ENCODE measurements around the gene IL9R. TPM values are rescaled to one million over a fixed set of nuclear protein-coding genes. Genes with fewer than 3 reads are reported as not detected.
"Not testable (repeated sequence)": the region's sequence is repeated elsewhere in the genome, so short reads cannot be mapped to it uniquely, and the experiment has no call there.

The IL9R gene
- total RNA-seq, 4 donors from 2014 or later, result 1.3 to 7.8 (median 2.0) TPM

DNA sequence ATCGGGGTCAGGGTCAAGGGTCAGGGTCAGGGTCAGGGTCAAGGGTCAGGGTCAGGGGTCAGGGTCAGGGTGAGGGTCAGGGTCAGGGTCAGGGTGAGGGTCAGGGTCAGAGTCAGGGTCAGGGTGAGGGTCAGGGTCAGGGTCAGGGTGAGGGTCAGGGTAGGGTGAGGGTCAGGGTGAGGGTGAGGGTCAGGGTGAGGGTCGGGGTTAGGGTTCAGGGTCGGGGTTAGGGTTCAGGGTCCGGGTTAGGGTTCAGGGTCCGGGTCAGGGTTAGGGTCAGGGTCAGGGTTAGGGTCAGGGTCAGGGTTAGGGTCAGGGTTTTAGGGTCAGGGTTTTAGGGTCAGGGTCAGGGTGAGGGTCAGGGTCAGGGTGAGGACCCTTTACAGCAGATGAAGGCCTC lies 22.4 kb downstream of the IL9R start:
- H3K4me3 ChIP-seq, H3K36me3 ChIP-seq, H3K27me3 ChIP-seq, H3K4me1 ChIP-seq, DNase-seq, H3K9me3 ChIP-seq, H3K27ac ChIP-seq: not testable (repeated sequence)

DNA sequence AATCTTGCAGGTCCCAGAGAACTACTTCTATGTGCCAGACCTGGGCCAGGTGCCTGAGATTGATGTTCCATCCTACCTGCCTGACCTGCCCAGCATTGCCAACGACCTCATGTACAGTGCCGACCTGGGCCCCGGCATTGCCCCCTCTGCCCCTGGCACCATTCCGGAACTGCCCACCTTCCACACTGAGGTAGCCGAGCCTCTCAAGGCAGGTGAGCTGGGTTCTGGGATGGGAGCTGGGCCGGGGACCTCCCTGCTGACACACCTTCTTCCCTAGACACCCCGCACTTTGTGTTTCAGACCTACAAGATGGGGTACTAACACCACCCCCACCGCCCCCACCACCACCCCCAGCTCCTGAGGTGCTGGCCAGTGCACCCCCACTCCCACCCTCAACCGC lies 25.5 kb downstream of the IL9R start:
- not testable (repeated sequence) for H3K4me3 ChIP-seq, H3K9me3 ChIP-seq, H3K27me3 ChIP-seq, H3K4me1 ChIP-seq, H3K36me3 ChIP-seq, H3K27ac ChIP-seq, DNase-seq

GRCh38 chrX:156024949-156025492 lies 27.5 kb downstream of the IL9R start:
- H3K4me3 ChIP-seq, result not testable (repeated sequence)

GRCh38 chrX:156028653-156029237 lies 31.2 kb downstream of the IL9R start:
- H3K27me3 ChIP-seq, H3K36me3 ChIP-seq, H3K9me3 ChIP-seq, H3K4me1 ChIP-seq, DNase-seq, H3K4me3 ChIP-seq, H3K27ac ChIP-seq: not testable (repeated sequence)

More at GRCh38 chrX:156024949-156025492, 27.5 kb downstream of the IL9R start:
- not testable (repeated sequence) for H3K27ac ChIP-seq, H3K36me3 ChIP-seq, H3K9me3 ChIP-seq, DNase-seq, H3K4me1 ChIP-seq, H3K27me3 ChIP-seq

GRCh38 chrX:156029296-156029695 lies 31.8 kb downstream of the IL9R start:
- H3K27me3 ChIP-seq, H3K4me1 ChIP-seq, DNase-seq, H3K4me3 ChIP-seq, H3K9me3 ChIP-seq, H3K27ac ChIP-seq, H3K36me3 ChIP-seq: not testable (repeated sequence)

DNA sequence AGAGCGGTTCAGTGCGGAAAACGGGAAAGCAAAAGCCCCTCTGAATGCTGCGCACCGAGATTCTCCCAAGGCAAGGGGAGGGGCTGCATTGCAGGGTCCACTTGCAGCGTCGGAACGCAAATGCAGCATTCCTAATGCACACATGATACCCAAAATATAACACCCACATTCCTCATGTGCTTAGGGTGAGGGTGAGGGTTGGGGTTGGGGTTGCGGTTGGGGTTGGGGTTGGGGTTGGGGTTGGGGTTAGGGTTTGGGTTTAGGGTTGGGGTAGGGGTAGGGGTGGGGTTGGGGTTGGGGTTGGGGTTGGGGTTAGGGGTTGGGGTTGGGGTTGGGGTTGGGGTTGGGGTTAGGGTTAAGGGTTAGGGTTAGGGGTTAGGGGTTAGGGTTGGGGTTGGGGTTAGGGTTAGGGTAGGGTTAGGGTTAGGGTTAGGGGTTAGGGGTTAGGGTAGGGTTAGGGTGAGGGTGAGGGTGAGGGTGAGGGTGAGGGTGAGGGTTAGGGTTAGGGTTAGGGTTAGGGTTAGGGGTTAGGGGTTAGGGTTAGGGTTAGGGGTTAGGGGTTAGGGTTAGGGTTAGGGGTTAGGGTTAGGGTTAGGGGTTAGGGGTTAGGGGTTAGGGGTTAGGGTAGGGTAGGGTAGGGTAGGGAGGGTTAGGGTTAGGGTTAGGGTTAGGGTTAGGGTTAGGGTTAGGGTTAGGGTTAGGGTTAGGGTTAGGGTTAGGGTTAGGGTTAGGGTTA lies 32.4 kb downstream of the IL9R start:
- not testable (repeated sequence) for H3K27me3 ChIP-seq, H3K27ac ChIP-seq, H3K4me3 ChIP-seq, DNase-seq, H3K4me1 ChIP-seq, H3K9me3 ChIP-seq, H3K36me3 ChIP-seq

GRCh38 chrX:156030474-156030873 lies 33.0 kb downstream of the IL9R start:
- H3K9me3 ChIP-seq, H3K27ac ChIP-seq, H3K4me1 ChIP-seq, H3K4me3 ChIP-seq, H3K27me3 ChIP-seq, DNase-seq, H3K36me3 ChIP-seq: not testable (repeated sequence)

Other genes starting within 250 kb of the IL9R start
- gene VAMP7, start 116.4 kb upstream of the IL9R start, total RNA-seq, result 10 to 100 TPM; 16.5 to 44.5 (median 23.6) TPM

Data from Peyer's patch (tissue), 4 donors.